ENCODE measurements around the gene VPREB3. TPM values are rescaled to one million over a fixed set of nuclear protein-coding genes. Genes with fewer than 3 reads are reported as not detected.

VPREB3 gene
- total and polyA plus RNA-seq, 10 of the 15 experiments (the other 5 are each of a cell fraction or from before 2014, with no cell fraction given): 0.75 to 79.5 (median 23.8) TPM

- SMC1A ChIA-PET (ENCODE audit: uncharacterized antibody, unreplicated experiment): interaction anchor here (1.2 to 1.7 kb wide), 3 partner anchors 13 to 27 kb away, joined by 3 to 5 read pairs (median 3); partner anchors contain the start of gene SMARCB1
- no peak for DNase-seq (ENCODE audit: low read depth, low spot score)
- intact Hi-C loops (cut with micrococcal nuclease; ENCODE audit: unreplicated experiment) (loop anchor here (2.0 kb wide), 1 partner anchor 37 kb away; the partner anchor contains the start of gene DERL3), in situ Hi-C loops (cut with MboI) (no loop called here)
- POLR2A ChIA-PET: interaction anchor here (0.6 to 2.7 kb wide), 3 partner anchors 10 to 43 kb away, joined by 3 to 12 read pairs (median 4); no protein-coding TSS in a partner anchor
- 89% methylated on average over 8 of the region's 8 CpGs for WGBS (ENCODE audit: insufficient coverage, insufficient replicate concordance, low lambda C conversion rate, missing lambda C conversion rate)
- H3K27ac ChIP-seq (ENCODE audit: control insufficient read depth, insufficient read depth): peak overlapping the region; percentile 89
- peaks cover 89% of the 10 kb centered on the region for H3K4me1 ChIP-seq (ENCODE audit: control insufficient read depth, insufficient read depth, low read length)
- BruUV-seq (replicated peaks): no TSS peak
- peak overlapping the region; percentile 100; the same call in 1 of the 2 replicates for H3K4me2 ChIP-seq (ENCODE audit: control insufficient read depth, insufficient read depth)
- RAD21 ChIA-PET (ENCODE audit: unreplicated experiment): interaction anchor here (2.2 kb wide), 1 partner anchor 44 kb away, joined by 7 read pairs; no protein-coding TSS in a partner anchor
- no peak for FAIRE-seq
- H2AFZ ChIP-seq (ENCODE audit: control insufficient read depth, low read depth, low read length): no peak overlapping the region
- H3K4me3 ChIP-seq: no peak overlapping the region
- H3K79me2 ChIP-seq (ENCODE audit: control insufficient read depth, insufficient read depth, low read length): peaks cover 35% of the 10 kb centered on the region
- no peaks in the 10 kb centered on the region for H3K9me3 ChIP-seq (replicated peaks; ENCODE audit: control insufficient read depth, insufficient read depth, low read length)
- no peak for ATAC-seq
- CTCF ChIA-PET: interaction anchor here (0.6 to 1.3 kb wide), 6 partner anchors 10 to 92 kb away, joined by 3 to 5 read pairs (median 4); partner anchors contain the start of genes DERL3 and MIF
- H3K36me3 ChIP-seq (ENCODE audit: control insufficient read depth in 2 of 2, insufficient read depth in 2 of 2, low read length in 1 of 2): peaks cover 18 to 28% of the 10 kb centered on the region in 2 experiments
- no peak overlapping the region for H3K9ac ChIP-seq (ENCODE audit: control insufficient read depth, insufficient read depth, low read length)
- no peaks in the 10 kb centered on the region for H3K27me3 ChIP-seq (replicated peaks in 1 of 2; ENCODE audit: control insufficient read depth in 2 of 2, insufficient read depth in 2 of 2, low read length in 1 of 2)
- no peaks in the 10 kb centered on the region for H4K20me1 ChIP-seq (ENCODE audit: control insufficient read depth, insufficient read depth)
- TF ChIP-seq SUPT20H (IDR thresholded peaks at IDR 0.05; ENCODE audit: borderline replicate concordance, control insufficient read depth, low read depth, low read length) (no peak), BCL11A (IDR thresholded peaks at IDR 0.05; ENCODE audit: low read depth, low read length) (no peak), RUNX3 (IDR thresholded peaks at IDR 0.05; ENCODE audit: low read length) (no peak), MLLT1 (IDR thresholded peaks at IDR 0.05) (no peak), ZNF24 (IDR thresholded peaks at IDR 0.05) (no peak), ZSCAN29 (IDR thresholded peaks at IDR 0.05) (no peak), SRF (IDR thresholded peaks at IDR 0.05; ENCODE audit: low read depth in 2 of 2, low read length in 2 of 2) (no peak), SMAD5 (IDR thresholded peaks at IDR 0.05; ENCODE audit: low read depth) (no peak), MYC (IDR thresholded peaks at IDR 0.05; ENCODE audit: insufficient read depth, insufficient read length, insufficient replicate concordance, low read length, severe bottlenecking) (no peak), CEBPB (IDR thresholded peaks at IDR 0.05; ENCODE audit: borderline replicate concordance in 1 of 2, low read depth in 2 of 2, low read length in 2 of 2) (no peak), IRF4 (IDR thresholded peaks at IDR 0.05; ENCODE audit: low read depth, low read length) (no peak), IKZF1 (conservative IDR thresholded peaks at IDR 0.05) (no peak), IRF5 (IDR thresholded peaks at IDR 0.05; ENCODE audit: borderline replicate concordance) (no peak), NKRF (conservative IDR thresholded peaks at IDR 0.05) (no peak)
- TF ChIP-seq, protein P1, sequence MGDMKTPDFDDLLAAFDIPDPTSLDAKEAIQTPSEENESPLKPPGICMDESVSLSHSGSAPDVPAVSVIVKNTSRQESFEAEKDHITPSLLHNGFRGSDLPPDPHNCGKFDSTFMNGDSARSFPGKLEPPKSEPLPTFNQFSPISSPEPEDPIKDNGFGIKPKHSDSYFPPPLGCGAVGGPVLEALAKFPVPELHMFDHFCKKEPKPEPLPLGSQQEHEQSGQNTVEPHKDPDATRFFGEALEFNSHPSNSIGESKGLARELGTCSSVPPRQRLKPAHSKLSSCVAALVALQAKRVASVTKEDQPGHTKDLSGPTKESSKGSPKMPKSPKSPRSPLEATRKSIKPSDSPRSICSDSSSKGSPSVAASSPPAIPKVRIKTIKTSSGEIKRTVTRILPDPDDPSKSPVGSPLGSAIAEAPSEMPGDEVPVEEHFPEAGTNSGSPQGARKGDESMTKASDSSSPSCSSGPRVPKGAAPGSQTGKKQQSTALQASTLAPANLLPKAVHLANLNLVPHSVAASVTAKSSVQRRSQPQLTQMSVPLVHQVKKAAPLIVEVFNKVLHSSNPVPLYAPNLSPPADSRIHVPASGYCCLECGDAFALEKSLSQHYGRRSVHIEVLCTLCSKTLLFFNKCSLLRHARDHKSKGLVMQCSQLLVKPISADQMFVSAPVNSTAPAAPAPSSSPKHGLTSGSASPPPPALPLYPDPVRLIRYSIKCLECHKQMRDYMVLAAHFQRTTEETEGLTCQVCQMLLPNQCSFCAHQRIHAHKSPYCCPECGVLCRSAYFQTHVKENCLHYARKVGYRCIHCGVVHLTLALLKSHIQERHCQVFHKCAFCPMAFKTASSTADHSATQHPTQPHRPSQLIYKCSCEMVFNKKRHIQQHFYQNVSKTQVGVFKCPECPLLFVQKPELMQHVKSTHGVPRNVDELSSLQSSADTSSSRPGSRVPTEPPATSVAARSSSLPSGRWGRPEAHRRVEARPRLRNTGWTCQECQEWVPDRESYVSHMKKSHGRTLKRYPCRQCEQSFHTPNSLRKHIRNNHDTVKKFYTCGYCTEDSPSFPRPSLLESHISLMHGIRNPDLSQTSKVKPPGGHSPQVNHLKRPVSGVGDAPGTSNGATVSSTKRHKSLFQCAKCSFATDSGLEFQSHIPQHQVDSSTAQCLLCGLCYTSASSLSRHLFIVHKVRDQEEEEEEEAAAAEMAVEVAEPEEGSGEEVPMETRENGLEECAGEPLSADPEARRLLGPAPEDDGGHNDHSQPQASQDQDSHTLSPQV (IDR thresholded peaks at IDR 0.05): no peak
These were observed 47.7 kb upstream of the VPREB3 start for GRCh38 chr22:23801886-23802377.

All from GM12878 (cell line).